HepG2 (cell line): Measurements from ENCODE around the gene SLC13A3. TPM values are rescaled to one million over a fixed set of nuclear protein-coding genes. Genes with fewer than 3 reads are reported as not detected.
A peak's percentile ranks its signal among the peaks of the same experiment; 100 is the strongest.

Source experiments
- ATAC-seq: fragments of 200-7000 bp; cut with Tn5 transposase; 3 replicates; pipeline ENCODE4 v1.9.1; 2020; ENCODE audit warnings: mild to moderate bottlenecking, moderate library complexity
- BruUV-seq: library from RNA; stranded (reverse); fragments of 400-500 nt; replicated peaks from 2 replicates; lab custom pipeline; 2021; lab: Mats Ljungman, UMichigan
- CTCF ChIA-PET: fragments of 300-600 bp; formaldehyde crosslinking; extraction: SDS; loops from one replicate; lab custom pipeline; 2021; ENCODE audit warnings: low total read pairs, inconsistent platforms, low intra/inter-chr PET ratio; lab: Yijun Ruan, JAX
- POLR2A ChIA-PET: fragments of 350-600 bp; sonication (Branson Sonifier 250); formaldehyde crosslinking; loops from one replicate; lab custom pipeline; 2020; ENCODE audit warnings: antibody characterized with exemption, inconsistent platforms; lab: Yijun Ruan, JAX
- DNase-seq: peaks from one replicate; pipeline ENCODE4 v3.0.0-alpha.2; 2015; ENCODE audit warnings: low spot score
- FAIRE-seq: peaks from 3 replicates; lab custom pipeline; 2011; peaks lifted over from hg19 to GRCh38; lab: Jason Lieb, UNC
- H2AFZ ChIP-seq: one replicate; pipeline ENCODE4 v1.6.1; 2011; ENCODE audit warnings: low read length, inconsistent platforms
- H3K27ac ChIP-seq: fragments of 300-600 bp; 3 replicates; pipeline ENCODE4 v1.8.0; 2011; ENCODE audit warnings: mixed run types, mild to moderate bottlenecking, mixed read lengths, low read length, inconsistent platforms; ENCODE audit not compliant: insufficient read depth; ENCODE audit errors: extremely low read length
- H3K27me3 ChIP-seq, 2 experiments: fragments of 200-600 bp in 1 of 2; 2 replicates in 1 of 2; 3 replicates in 1 of 2; pipeline versions ENCODE4 v1.6.0 to v1.8.0; 2011; ENCODE audit warnings: low read length in 2 of 2, mild to moderate bottlenecking in 2 of 2, moderate library complexity in 2 of 2, inconsistent platforms in 1 of 2; ENCODE audit not compliant: insufficient read depth in 2 of 2, control insufficient read depth in 1 of 2
- H3K36me3 ChIP-seq, 2 experiments: fragments of 200-600 bp in 1 of 2; replicated peaks in 1 of 2; 2 replicates in 1 of 2; 3 replicates in 1 of 2; pipeline versions ENCODE4 v1.5.1 to v1.8.0; 2011; ENCODE audit warnings: low read length in 2 of 2, inconsistent platforms in 1 of 2; ENCODE audit not compliant: insufficient read depth in 2 of 2, control insufficient read depth in 1 of 2
- H3K4me1 ChIP-seq: 2 replicates; pipeline ENCODE4 v1.5.1; 2012; ENCODE audit warnings: low read length, inconsistent platforms; ENCODE audit not compliant: insufficient read depth
- H3K4me2 ChIP-seq: 2 replicates; pipeline ENCODE4 v1.6.0; 2011; ENCODE audit warnings: low read depth, low read length, inconsistent platforms
- H3K4me3 ChIP-seq, 3 experiments: fragments of 200-600 bp in 1 of 3; sonication (generic), shearing (Covaris generic) in 1 of 3; replicated peaks in 1 of 3; 2 replicates each; pipeline ENCODE4 v1.5.1; 2011 to 2016; ENCODE audit warnings: low read length in 3 of 3, inconsistent platforms in 2 of 3, low read depth in 2 of 3, mild to moderate bottlenecking in 2 of 3, control low read depth in 1 of 3, mixed read lengths in 1 of 3; ENCODE audit not compliant: insufficient read depth in 1 of 3
- H3K79me2 ChIP-seq: one replicate; pipeline ENCODE4 v1.6.1; 2011; ENCODE audit warnings: low read length, inconsistent platforms; ENCODE audit not compliant: insufficient read depth
- H3K9ac ChIP-seq: 2 replicates; pipeline ENCODE4 v1.6.0; 2011; ENCODE audit warnings: mild to moderate bottlenecking, low read depth, low read length, inconsistent platforms; ENCODE audit not compliant: insufficient read depth
- H3K9me3 ChIP-seq: 2 replicates; pipeline ENCODE4 v1.5.1; 2012; ENCODE audit warnings: mild to moderate bottlenecking, low read length
- H4K20me1 ChIP-seq: 2 replicates; pipeline ENCODE4 v1.6.0; 2011; ENCODE audit warnings: inconsistent platforms, mild to moderate bottlenecking, low read length, moderate library complexity; ENCODE audit not compliant: insufficient read depth
- ASH2L ChIP-seq: fragments of 300-600, 200-600 bp; sonication (generic); IDR thresholded peaks from 2 replicates; pipeline ENCODE4 v1.7.0; 2017; ENCODE audit warnings: low read depth, mild to moderate bottlenecking, moderate library complexity, mixed read lengths, low read length; ENCODE audit not compliant: insufficient read length
- FOXP1 ChIP-seq, 2 experiments: fragments of 450-650 bp in 1 of 2; IDR thresholded peaks; 2 replicates each; pipeline ENCODE4 v1.6.1; 2017 to 2018; ENCODE audit warnings: antibody characterized with exemption in 1 of 2
- HMG20A ChIP-seq: IDR thresholded peaks from 2 replicates; pipeline ENCODE4 v1.6.1; 2016; ENCODE audit warnings: borderline replicate concordance
- LCORL ChIP-seq, 2 experiments: fragments of 450-650 bp in 1 of 2; sonication (generic) in 1 of 2; formaldehyde crosslinking in 1 of 2; IDR thresholded peaks; 2 replicates each; pipeline versions ENCODE4 v1.5.0 to v1.6.1; 2017 to 2020; ENCODE audit warnings: antibody characterized with exemption in 1 of 2, missing genetic modification reagents in 1 of 2
- MTA1 ChIP-seq: sonication (generic); formaldehyde crosslinking; IDR thresholded peaks from 2 replicates; pipeline ENCODE4 v1.4.0; 2020; ENCODE audit warnings: missing genetic modification reagents, mild to moderate bottlenecking, borderline replicate concordance
- UBTF ChIP-seq: sonication (generic); formaldehyde crosslinking; IDR thresholded peaks from 2 replicates; pipeline ENCODE4 v1.4.0; 2020; ENCODE audit warnings: mild to moderate bottlenecking, missing genetic modification reagents
- ZFYVE20 ChIP-seq: sonication (generic); formaldehyde crosslinking; IDR thresholded peaks from 2 replicates; pipeline ENCODE4 v1.8.0; 2023; ENCODE audit warnings: low read depth, mild to moderate bottlenecking, moderate library complexity, missing genetic modification reagents, borderline replicate concordance
- ZMYM3 ChIP-seq: sonication (generic); formaldehyde crosslinking; IDR thresholded peaks from 2 replicates; pipeline ENCODE4 v1.5.1; 2020; ENCODE audit warnings: mild to moderate bottlenecking, missing genetic modification reagents
- ZNF543 ChIP-seq: sonication (generic); formaldehyde crosslinking; IDR thresholded peaks from 2 replicates; pipeline ENCODE4 v1.4.0; 2020; ENCODE audit warnings: mild to moderate bottlenecking, missing genetic modification reagents
- ZNF557 ChIP-seq: sonication (generic); formaldehyde crosslinking; IDR thresholded peaks from 2 replicates; pipeline ENCODE4 v1.4.0; 2020; ENCODE audit warnings: missing genetic modification reagents
- ZNF562 ChIP-seq: sonication (generic); formaldehyde crosslinking; IDR thresholded peaks from 2 replicates; pipeline ENCODE4 v1.8.0; 2022; ENCODE audit warnings: missing genetic modification reagents, borderline replicate concordance
- ZNF644 ChIP-seq: IDR thresholded peaks from 2 replicates; pipeline ENCODE4 v1.6.1; 2016; ENCODE audit warnings: low read depth
- ZNF746 ChIP-seq: sonication (generic); formaldehyde crosslinking; IDR thresholded peaks from 2 replicates; pipeline ENCODE4 v1.8.0; 2022; ENCODE audit warnings: mild to moderate bottlenecking, missing genetic modification reagents
- WGBS: methylation state at CpG from one replicate; pipeline ENCODE4 v1.1.6; 2017; ENCODE audit warnings: low lambda C conversion rate; 5-methylcytosine and 5-hydroxymethylcytosine counted together
- in situ Hi-C: cut with HindIII; loops from 2 replicates; pipeline ENCODE4 v1.10.0; 2017; ENCODE audit warnings: low pct_unique_long_range_greater_than_20kb; ENCODE audit not compliant: extremely low pct_ligation_motif_present
- intact Hi-C: fragments of 100-400 bp; cut with micrococcal nuclease; formaldehyde crosslinking; loops from one replicate; pipeline ENCODE4 v1.10.0; 2022; ENCODE audit not compliant: unreplicated experiment
- polyA plus RNA-seq, 8 experiments: library from polyadenylated mRNA; depleted of rRNA in 3 of 8; stranded (reverse) in 7 of 8; unstranded in 1 of 8; fragments of >200 nt; fragmentation: Illumina TruSeq in 4 of 8; extraction: Trizol in 4 of 8; gene quantifications; 2 replicates each; pipeline versions ENCODE4 v1.2.1 to v1.2.3, GENCODE V29; 2011 to 2016; ENCODE audit warnings: low read depth in 4 of 8, missing spikeins in 1 of 8, mixed read lengths in 1 of 8; ENCODE audit not compliant: insufficient read depth in 1 of 8
- total RNA-seq, 5 experiments: library from RNA; depleted of rRNA; stranded (reverse); fragments of >200 nt; fragmentation: Illumina TruSeq; extraction: Trizol; gene quantifications; 2 replicates each; pipeline ENCODE4 v1.2.3, GENCODE V29; 2016; ENCODE audit warnings: low read depth in 1 of 5

Gene SLC13A3
- total and polyA plus RNA-seq, 2 of the 13 experiments (the other 11 are each of a cell fraction or from before 2014, with no cell fraction given) = 66.5 to 76.0 TPM

GRCh38 chr20:46681032-46681854 is 30.0 kb upstream of the SLC13A3 start:
- intact Hi-C loops (loop anchor here (1.0 to 2.0 kb wide), 5 partner anchors 30 to 160 kb away; partner anchors contain the start of gene SLC13A3), in situ Hi-C loops (loop anchor here (5.0 kb wide), 3 partner anchors 34 to 159 kb away; no protein-coding TSS in a partner anchor)
- DNase-seq (peak; percentile 82), ATAC-seq (peak; percentile 59), FAIRE-seq (peak; percentile 86)
- Histone ChIP-seq H3K4me1 (peaks cover 88% of the 10 kb centered on the region), H3K36me3 (peaks cover 2 to 3% of the 10 kb centered on the region in 2 experiments; a peak in 2 of 5 replicates), H3K9ac (no peak overlapping the region), H4K20me1 (no peaks in the 10 kb centered on the region), H2AFZ (no peak overlapping the region), H3K79me2 (peaks cover 11% of the 10 kb centered on the region), H3K9me3 (no peaks in the 10 kb centered on the region), H3K27ac (no peak overlapping the region), H3K4me2 (peak overlapping the region; percentile 7; the same call in 1 of the 2 replicates), H3K4me3 (no peak overlapping the region), H3K27me3 (no peaks in the 10 kb centered on the region)
- ChIA-PET POLR2A (interaction anchor here (0.7 to 5.0 kb wide), 6 partner anchors 9 to 158 kb away, joined by 3 to 27 read pairs (median 4); no protein-coding TSS in a partner anchor), CTCF (interaction anchor here (0.9 to 3.6 kb wide), 10 partner anchors 18 to 159 kb away, joined by 3 to 61 read pairs (median 12); partner anchors contain the start of gene SLC13A3)
- 57% methylated on average over 14 of the region's 14 CpGs for WGBS
- BruUV-seq = no TSS peak
- no peak for TF ChIP-seq HMG20A
- TF ChIP-seq LCORL (IDR thresholded peaks at IDR 0.05) = no peak
- TF ChIP-seq LCORL (CRISPR knock-in tag; IDR thresholded peaks at IDR 0.05) = peak; percentile 57; the same call in 1 of the 2 replicates
- no peak for TF ChIP-seq ZNF644 (CRISPR knock-in tag)
- no peak for TF ChIP-seq ZNF543 (CRISPR knock-in tag)
- TF ChIP-seq UBTF (CRISPR knock-in tag) = peak; percentile 28; the same call in 1 of the 2 replicates
- TF ChIP-seq ASH2L = peak; percentile 62
- TF ChIP-seq MTA1 (CRISPR knock-in tag) = peak; percentile 1; the same call in 1 of the 2 replicates
- TF ChIP-seq ZMYM3 (CRISPR knock-in tag) = 0 out of 2 replicates have a peak, but pooled peaks have one; percentile 32
- no peak for TF ChIP-seq ZNF746
- TF ChIP-seq ZNF557 = 0 out of 2 replicates have a peak, but pooled peaks have one; percentile 29
- no peak for TF ChIP-seq FOXP1 (IDR thresholded peaks at IDR 0.05)
- TF ChIP-seq FOXP1 (CRISPR knock-in tag; IDR thresholded peaks at IDR 0.05) = no peak
- TF ChIP-seq ZNF562 (CRISPR knock-in tag) = no peak
- TF ChIP-seq ZFYVE20 (CRISPR knock-in tag) = no peak
